CD4-positive, alpha-beta memory T cell (primary cell): ENCODE data around the gene MROH8. TPM values are rescaled to one million over a fixed set of nuclear protein-coding genes. Genes with fewer than 3 reads are reported as not detected.

Source experiments
- CTCF ChIA-PET: fragments of 350-600 bp; sonication (Branson Sonifier 250); formaldehyde crosslinking; loops from one replicate; lab custom pipeline; 2021; ENCODE audit warnings: inconsistent platforms; ENCODE audit not compliant: partially characterized antibody; lab: Charles Lee
- POLR2A ChIA-PET: fragments of 350-600 bp; sonication (Branson Sonifier 250); formaldehyde crosslinking; loops from one replicate; lab custom pipeline; 2021; ENCODE audit not compliant: partially characterized antibody; lab: Charles Lee
- DNase-seq, 5 donors: peaks; one replicate each; pipeline versions ENCODE4 v3.0.0 to v3.0.0-alpha.2; 2020 to 2022; ENCODE audit warnings: mixed read lengths in 1 of 5
- H3K27ac ChIP-seq: one replicate; pipeline ENCODE4 v1.7.0; 2013; ENCODE audit warnings: low read depth, low read length
- H3K27me3 ChIP-seq: 2 replicates; pipeline ENCODE4 v1.7.0; 2013; ENCODE audit warnings: mild to moderate bottlenecking, low read length, moderate library complexity; ENCODE audit not compliant: insufficient read depth
- H3K36me3 ChIP-seq: 2 replicates; pipeline ENCODE4 v1.7.0; 2013; ENCODE audit warnings: mild to moderate bottlenecking, low read length, moderate library complexity; ENCODE audit not compliant: insufficient read depth
- H3K4me1 ChIP-seq: 2 replicates; pipeline ENCODE4 v1.7.0; 2013; ENCODE audit warnings: mild to moderate bottlenecking, low read length, moderate library complexity; ENCODE audit not compliant: insufficient read depth
- H3K4me3 ChIP-seq, 2 donors: one replicate each; pipeline ENCODE4 v1.7.0; 2013; ENCODE audit warnings: low read length in 2 of 2, mild to moderate bottlenecking in 1 of 2
- H3K9me3 ChIP-seq, 2 donors: one replicate each; pipeline ENCODE4 v1.7.0; 2013; ENCODE audit warnings: low read length in 2 of 2, control low read depth in 1 of 2; ENCODE audit not compliant: control insufficient read depth in 1 of 2
- H3K27ac Mint-ChIP-seq, 7 donors: one replicate each; pipeline ENCODE4 v1.8.0; 2020 to 2021; ENCODE audit warnings: mixed read lengths in 7 of 7, mild to moderate bottlenecking in 6 of 7, inconsistent platforms in 3 of 7, moderate library complexity in 3 of 7
- H3K27me3 Mint-ChIP-seq, 2 donors: one replicate each; pipeline ENCODE4 v1.8.0; 2020 to 2021; ENCODE audit warnings: mixed read lengths in 2 of 2
- H3K36me3 Mint-ChIP-seq, 2 donors: one replicate each; pipeline ENCODE4 v1.8.0; 2020 to 2021; ENCODE audit warnings: mixed read lengths in 2 of 2, inconsistent platforms in 1 of 2, mild to moderate bottlenecking in 1 of 2
- H3K4me1 Mint-ChIP-seq, 4 donors: one replicate each; pipeline ENCODE4 v1.8.0; 2020 to 2021; ENCODE audit warnings: mixed read lengths in 4 of 4, mild to moderate bottlenecking in 1 of 4
- H3K4me3 Mint-ChIP-seq, 8 donors: one replicate each; pipeline ENCODE4 v1.8.0; 2020 to 2021; ENCODE audit warnings: mixed read lengths in 8 of 8, mild to moderate bottlenecking in 7 of 8, moderate library complexity in 6 of 8, inconsistent platforms in 3 of 8
- H3K9me3 Mint-ChIP-seq, 8 donors: one replicate each; pipeline ENCODE4 v1.8.0; 2020 to 2021; ENCODE audit warnings: mixed read lengths in 8 of 8, mild to moderate bottlenecking in 5 of 8, inconsistent platforms in 3 of 8, moderate library complexity in 1 of 8
- intact Hi-C: fragments of 100-400 bp; cut with micrococcal nuclease; formaldehyde crosslinking; loops from one replicate; pipeline ENCODE4 v1.15.1; 2023
- polyA plus RNA-seq, 2 donors: library from polyadenylated mRNA; unstranded; fragments of 300-500 nt; fragmentation: Illumina TruSeq; gene quantifications; one replicate each; pipeline ENCODE4 v1.2.3, GENCODE V29; 2021
- total RNA-seq, 2 experiments: library from RNA; stranded (reverse); gene quantifications; one replicate each; pipeline ENCODE4 v1.2.3, GENCODE V29; 2021

Gene MROH8
- total and polyA plus RNA-seq, 4 experiments from 2014 or later, result 1.00 to 1.5 (median 1.4) TPM

- no peak for DNase-seq
- Histone ChIP-seq H3K4me3 (no peak overlapping the region), H3K27ac (no peak overlapping the region), H3K27me3 (no peaks in the 10 kb centered on the region), H3K4me1 (peaks cover 10% of the 10 kb centered on the region), H3K36me3 (peaks cover 69% of the 10 kb centered on the region), H3K9me3 (no peaks in the 10 kb centered on the region)
- Mint-ChIP-seq H3K27me3 (no peaks in the 10 kb centered on the region), H3K9me3 (no peaks in the 10 kb centered on the region), H3K4me1 (peaks cover 17 to 35% (median 20%) of the 10 kb centered on the region in 4 donors), H3K27ac (peak overlapping the region in 2 of 7 donors; percentile 24 to 37), H3K4me3 (no peak overlapping the region), H3K36me3 (peaks cover 54 to 77% of the 10 kb centered on the region in 2 donors)
- ChIA-PET CTCF (interaction anchor here (1.2 to 1.7 kb wide), 6 partner anchors 8 to 334 kb away, joined by 4 to 10 read pairs (median 5); no protein-coding TSS in a partner anchor), POLR2A (no interaction called here)
- intact Hi-C loops, result no loop called here
Measured at GRCh38 chr20:37200376-37200775, 21.0 kb upstream of the MROH8 start.

- no peak for DNase-seq
- H3K36me3 ChIP-seq, result peaks cover 56% of the 10 kb centered on the region
- CTCF ChIA-PET, result interaction anchor here (1.2 to 12.5 kb wide), 3 partner anchors 9 to 333 kb away, joined by 4 to 180 read pairs (median 7); partner anchors contain the start of gene BLCAP
- H3K36me3 Mint-ChIP-seq, result peaks cover 42 to 69% of the 10 kb centered on the region in 2 donors
- peaks cover 28 to 45% (median 29%) of the 10 kb centered on the region in 4 donors for H3K4me1 Mint-ChIP-seq
- intact Hi-C loops, result no loop called here
- POLR2A ChIA-PET, result interaction anchor here (1.4 kb wide), 1 partner anchor 20 kb away, joined by 3 read pairs; the partner anchor contains the start of genes MROH8 and RPN2
- no peaks in the 10 kb centered on the region for H3K27me3 ChIP-seq
- H3K27ac Mint-ChIP-seq, result peak overlapping the region in 2 of 7 donors; percentile 14 to 47
- no peak overlapping the region for H3K4me3 Mint-ChIP-seq
- no peak overlapping the region for H3K27ac ChIP-seq
- H3K9me3 Mint-ChIP-seq, result peaks cover 0 to 2% (median 0%) of the 10 kb centered on the region in 8 donors
- H3K4me1 ChIP-seq, result peaks cover 23% of the 10 kb centered on the region
- H3K4me3 ChIP-seq, result no peak overlapping the region
- no peaks in the 10 kb centered on the region for H3K9me3 ChIP-seq
- H3K27me3 Mint-ChIP-seq, result no peaks in the 10 kb centered on the region
Measured at GRCh38 chr20:37198932-37199660, 19.7 kb upstream of the MROH8 start.

- ChIA-PET POLR2A (interaction anchor here (0.7 to 7.8 kb wide), 3 partner anchors 16 to 339 kb away, joined by 3 to 62 read pairs (median 5); partner anchors contain the start of genes MROH8 and RPN2), CTCF (interaction anchor here (0.9 to 12.5 kb wide), 26 partner anchors 11 to 343 kb away, joined by 3 to 180 read pairs (median 6); partner anchors contain the start of genes BLCAP, MANBAL, MROH8 and RPN2)
- Mint-ChIP-seq H3K27ac (peak overlapping the region; percentile 32 to 94 (median 82)), H3K27me3 (no peaks in the 10 kb centered on the region), H3K9me3 (peaks cover 0 to 2% (median 0%) of the 10 kb centered on the region in 8 donors), H3K4me1 (peaks cover 51 to 78% (median 59%) of the 10 kb centered on the region in 4 donors), H3K36me3 (peaks cover 22 to 55% of the 10 kb centered on the region in 2 donors), H3K4me3 (peak overlapping the region in 7 of 8 donors; percentile 47 to 82 (median 69))
- peaks cover 59% of the 10 kb centered on the region for H3K4me1 ChIP-seq
- DNase-seq, result peak in 3 of 5 donors; percentile 6 to 32 (median 22)
- H3K36me3 ChIP-seq, result peaks cover 21% of the 10 kb centered on the region
- no peaks in the 10 kb centered on the region for H3K9me3 ChIP-seq
- peak overlapping the region; percentile 10 for H3K27ac ChIP-seq
- intact Hi-C loops, result loop anchor here (1.0 to 5.0 kb wide), 3 partner anchors 188 to 339 kb away; no protein-coding TSS in a partner anchor
- H3K4me3 ChIP-seq, result no peak overlapping the region
- no peaks in the 10 kb centered on the region for H3K27me3 ChIP-seq
Measured at GRCh38 chr20:37194621-37195417, 15.5 kb upstream of the MROH8 start.

GRCh38 chr20:37193821-37194220 is 14.5 kb upstream of the MROH8 start:
- no peaks in the 10 kb centered on the region for H3K27me3 ChIP-seq
- no peak overlapping the region for H3K4me3 ChIP-seq
- Mint-ChIP-seq H3K4me1 (peaks cover 60 to 88% (median 67%) of the 10 kb centered on the region in 4 donors), H3K9me3 (peaks cover 0 to 2% (median 0%) of the 10 kb centered on the region in 8 donors), H3K27ac (peak overlapping the region; percentile 12 to 81 (median 57)), H3K4me3 (peak overlapping the region in 3 of 8 donors; percentile 19 to 73 (median 51)), H3K36me3 (peaks cover 23 to 55% of the 10 kb centered on the region in 2 donors), H3K27me3 (no peaks in the 10 kb centered on the region)
- H3K27ac ChIP-seq, result no peak overlapping the region
- H3K4me1 ChIP-seq, result peaks cover 69% of the 10 kb centered on the region
- ChIA-PET CTCF (interaction anchor here (0.8 to 12.5 kb wide), 6 partner anchors 10 to 338 kb away, joined by 3 to 180 read pairs (median 7); partner anchors contain the start of genes BLCAP, MROH8 and RPN2), POLR2A (interaction anchor here (7.8 kb wide), 1 partner anchor 15 kb away, joined by 62 read pairs; the partner anchor contains the start of genes MROH8 and RPN2)
- H3K36me3 ChIP-seq, result peaks cover 11% of the 10 kb centered on the region
- no peaks in the 10 kb centered on the region for H3K9me3 ChIP-seq
- DNase-seq, result no peak
- intact Hi-C loops, result loop anchor here (5.0 kb wide), 1 partner anchor 187 kb away; no protein-coding TSS in a partner anchor

GRCh38 chr20:37193226-37193625 is 13.9 kb upstream of the MROH8 start:
- Histone ChIP-seq H3K9me3 (no peaks in the 10 kb centered on the region), H3K36me3 (peaks cover 5% of the 10 kb centered on the region), H3K27ac (no peak overlapping the region), H3K4me1 (peaks cover 74% of the 10 kb centered on the region), H3K4me3 (no peak overlapping the region), H3K27me3 (no peaks in the 10 kb centered on the region)
- no peaks in the 10 kb centered on the region for H3K27me3 Mint-ChIP-seq
- peaks cover 0 to 2% (median 0%) of the 10 kb centered on the region in 8 donors for H3K9me3 Mint-ChIP-seq
- peaks cover 17 to 53% of the 10 kb centered on the region in 2 donors for H3K36me3 Mint-ChIP-seq
- intact Hi-C loops, result loop anchor here (5.0 kb wide), 1 partner anchor 186 kb away; no protein-coding TSS in a partner anchor
- H3K4me3 Mint-ChIP-seq, result no peak overlapping the region
- ChIA-PET CTCF (interaction anchor here (0.8 to 12.5 kb wide), 7 partner anchors 10 to 339 kb away, joined by 3 to 180 read pairs (median 5); partner anchors contain the start of genes BLCAP, MROH8 and RPN2), POLR2A (interaction anchor here (7.8 kb wide), 1 partner anchor 15 kb away, joined by 62 read pairs; the partner anchor contains the start of genes MROH8 and RPN2)
- no peak for DNase-seq
- H3K27ac Mint-ChIP-seq, result peak overlapping the region in 5 of 7 donors; percentile 17 to 81 (median 54)
- H3K4me1 Mint-ChIP-seq, result peaks cover 59 to 84% (median 68%) of the 10 kb centered on the region in 4 donors

- DNase-seq, result peak; percentile 54 to 72 (median 63)
- Mint-ChIP-seq H3K27ac (peak overlapping the region in 6 of 7 donors; percentile 16 to 81 (median 28)), H3K27me3 (no peaks in the 10 kb centered on the region), H3K4me3 (peak overlapping the region in 3 of 8 donors; percentile 4 to 57 (median 17)), H3K4me1 (peaks cover 58 to 78% (median 69%) of the 10 kb centered on the region in 4 donors), H3K36me3 (peaks cover 17 to 55% of the 10 kb centered on the region in 2 donors), H3K9me3 (peaks cover 0 to 2% (median 0%) of the 10 kb centered on the region in 8 donors)
- Histone ChIP-seq H3K9me3 (no peaks in the 10 kb centered on the region), H3K36me3 (no peaks in the 10 kb centered on the region), H3K4me1 (peaks cover 74% of the 10 kb centered on the region), H3K27me3 (no peaks in the 10 kb centered on the region), H3K4me3 (no peak overlapping the region), H3K27ac (no peak overlapping the region)
- ChIA-PET POLR2A (interaction anchor here (7.8 kb wide), 1 partner anchor 14 kb away, joined by 62 read pairs; the partner anchor contains the start of genes MROH8 and RPN2), CTCF (interaction anchor here (0.5 to 12.5 kb wide), 24 partner anchors 9 to 1769 kb away, joined by 3 to 180 read pairs (median 5); partner anchors contain the start of genes BLCAP, MANBAL, MROH8 and RBL1)
- intact Hi-C loops, result loop anchor here (1.0 to 5.0 kb wide), 2 partner anchors 13 to 185 kb away; partner anchors contain the start of genes MROH8 and RPN2
Measured at GRCh38 chr20:37192137-37192854, 12.9 kb upstream of the MROH8 start.
